ENCODE results near the gene GSTM2.

DNA sequence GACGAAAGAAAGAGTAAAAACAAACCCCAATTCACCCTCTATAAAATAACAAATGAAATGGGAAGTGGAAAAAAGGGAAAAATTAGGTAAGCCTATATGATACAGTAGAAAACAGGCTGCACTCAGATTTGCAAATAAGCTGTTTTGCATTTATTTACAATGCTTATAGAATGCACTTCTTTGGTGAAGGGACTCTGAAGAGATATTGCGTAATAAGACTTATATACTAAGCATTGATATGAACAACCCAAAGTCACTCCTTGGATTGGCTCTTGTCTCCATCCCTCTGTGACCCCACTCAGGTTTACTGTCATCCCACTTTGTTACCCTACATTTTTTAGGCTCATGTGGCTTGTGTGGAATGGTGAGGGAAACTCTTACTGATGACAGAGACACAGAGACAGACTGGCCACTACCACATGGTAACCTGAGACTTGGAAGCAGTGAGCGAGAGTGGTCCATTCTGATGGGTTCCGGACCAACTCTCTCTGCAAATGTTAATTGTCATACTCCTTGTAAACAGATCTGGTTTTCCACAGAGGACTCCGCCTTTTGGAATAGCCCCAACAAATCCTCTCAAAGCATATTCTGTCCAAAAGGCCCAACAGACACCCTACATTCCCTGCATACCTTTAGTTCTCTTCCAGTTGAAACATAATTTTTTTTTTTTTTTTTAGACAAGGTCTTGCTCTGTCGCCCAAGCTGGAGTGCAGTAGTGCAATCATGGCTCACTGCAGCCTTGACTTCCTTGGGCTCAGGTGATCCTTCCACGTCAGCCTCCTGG, 55.2 kb downstream of the GSTM2 start:
- TF ChIP-seq, protein P1, sequence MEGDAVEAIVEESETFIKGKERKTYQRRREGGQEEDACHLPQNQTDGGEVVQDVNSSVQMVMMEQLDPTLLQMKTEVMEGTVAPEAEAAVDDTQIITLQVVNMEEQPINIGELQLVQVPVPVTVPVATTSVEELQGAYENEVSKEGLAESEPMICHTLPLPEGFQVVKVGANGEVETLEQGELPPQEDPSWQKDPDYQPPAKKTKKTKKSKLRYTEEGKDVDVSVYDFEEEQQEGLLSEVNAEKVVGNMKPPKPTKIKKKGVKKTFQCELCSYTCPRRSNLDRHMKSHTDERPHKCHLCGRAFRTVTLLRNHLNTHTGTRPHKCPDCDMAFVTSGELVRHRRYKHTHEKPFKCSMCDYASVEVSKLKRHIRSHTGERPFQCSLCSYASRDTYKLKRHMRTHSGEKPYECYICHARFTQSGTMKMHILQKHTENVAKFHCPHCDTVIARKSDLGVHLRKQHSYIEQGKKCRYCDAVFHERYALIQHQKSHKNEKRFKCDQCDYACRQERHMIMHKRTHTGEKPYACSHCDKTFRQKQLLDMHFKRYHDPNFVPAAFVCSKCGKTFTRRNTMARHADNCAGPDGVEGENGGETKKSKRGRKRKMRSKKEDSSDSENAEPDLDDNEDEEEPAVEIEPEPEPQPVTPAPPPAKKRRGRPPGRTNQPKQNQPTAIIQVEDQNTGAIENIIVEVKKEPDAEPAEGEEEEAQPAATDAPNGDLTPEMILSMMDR (IDR thresholded peaks at IDR 0.05 in 8 of 11, conservative IDR thresholded peaks at IDR 0.05 in 3 of 11), result no peak
- no peak for TF ChIP-seq POLR2AphosphoS5 (IDR thresholded peaks at IDR 0.05)

Measured in spleen (tissue), 7 donors.